Stimulated activated CD4-positive, alpha-beta T cell treated with anti-CD3 and anti-CD28 coated beads, Interleukin-4, amount 100 ng/mL, for 24 hours (primary cell): ENCODE results near the gene HRH1.

Source experiments
- DNase-seq: peaks from one replicate; pipeline ENCODE4 v3.0.0-alpha.2; 2020

The HRH1 gene

GRCh38 chr3:11287404-11287803 is 133.1 kb downstream of the HRH1 start:
- no peak for DNase-seq

DNA sequence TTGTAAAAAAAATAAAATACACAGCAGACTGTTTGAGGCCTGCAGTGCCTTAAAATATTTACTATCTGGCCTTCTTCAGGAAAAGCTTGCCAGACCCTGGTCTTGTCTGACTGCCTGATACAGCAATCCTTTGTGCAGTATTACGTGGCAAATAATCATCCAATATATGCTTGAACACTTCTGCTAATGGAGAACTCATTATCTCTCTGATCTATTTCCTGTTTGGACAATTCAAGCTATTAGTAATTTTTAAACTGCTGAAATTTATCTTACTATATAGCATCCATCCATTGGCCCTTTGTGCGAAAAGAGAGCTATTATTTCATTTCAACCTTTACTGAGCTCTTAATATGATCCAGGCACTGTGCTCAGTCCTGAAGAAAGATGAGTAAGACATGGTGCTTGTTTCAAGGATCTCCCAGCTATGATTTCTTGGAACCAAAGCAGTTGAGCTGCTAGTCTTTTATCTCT is 133.8 kb downstream of the HRH1 start:
- no peak for DNase-seq

DNA sequence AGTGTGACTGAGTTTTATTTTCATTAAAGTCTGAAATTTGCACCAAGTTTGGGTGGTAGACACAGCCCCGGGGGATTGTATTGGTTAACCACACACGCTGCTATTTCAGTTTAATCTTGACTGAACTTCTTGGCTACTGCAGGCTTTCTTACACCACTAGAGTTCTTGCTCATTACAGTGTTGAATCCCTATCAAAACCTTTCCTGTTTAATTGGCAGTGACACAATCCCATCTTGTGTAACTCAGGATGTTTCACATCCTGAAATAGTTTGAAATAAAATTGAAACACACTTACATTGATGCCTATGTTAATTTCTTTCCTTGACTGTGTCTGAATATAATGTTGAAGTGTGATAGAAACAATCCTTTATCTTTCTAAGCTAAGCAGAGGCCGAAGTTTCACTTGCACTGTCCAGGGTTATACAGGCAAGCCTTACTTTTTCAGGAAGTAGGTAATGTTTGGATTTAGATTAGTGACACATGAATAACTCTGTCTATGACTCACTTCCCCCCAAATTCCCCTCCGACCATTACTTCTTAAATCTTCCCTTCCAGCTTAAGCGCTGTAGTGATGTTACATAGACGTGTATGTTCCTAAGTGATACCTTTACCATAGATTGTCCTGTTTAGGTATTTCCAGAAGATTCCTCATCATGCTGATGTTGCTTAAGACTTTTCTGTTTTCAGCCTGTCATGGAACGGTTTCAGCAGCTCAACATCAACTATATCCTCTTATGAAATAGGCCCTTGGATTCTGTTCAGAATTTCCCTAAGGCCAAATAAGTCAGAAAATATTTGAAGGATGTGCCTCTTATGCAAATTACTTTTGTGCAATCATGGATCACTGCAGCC is 134.7 kb downstream of the HRH1 start:
- no peak for DNase-seq

GRCh38 chr3:11289864-11290263 is 135.6 kb downstream of the HRH1 start:
- DNase-seq: no peak

DNA sequence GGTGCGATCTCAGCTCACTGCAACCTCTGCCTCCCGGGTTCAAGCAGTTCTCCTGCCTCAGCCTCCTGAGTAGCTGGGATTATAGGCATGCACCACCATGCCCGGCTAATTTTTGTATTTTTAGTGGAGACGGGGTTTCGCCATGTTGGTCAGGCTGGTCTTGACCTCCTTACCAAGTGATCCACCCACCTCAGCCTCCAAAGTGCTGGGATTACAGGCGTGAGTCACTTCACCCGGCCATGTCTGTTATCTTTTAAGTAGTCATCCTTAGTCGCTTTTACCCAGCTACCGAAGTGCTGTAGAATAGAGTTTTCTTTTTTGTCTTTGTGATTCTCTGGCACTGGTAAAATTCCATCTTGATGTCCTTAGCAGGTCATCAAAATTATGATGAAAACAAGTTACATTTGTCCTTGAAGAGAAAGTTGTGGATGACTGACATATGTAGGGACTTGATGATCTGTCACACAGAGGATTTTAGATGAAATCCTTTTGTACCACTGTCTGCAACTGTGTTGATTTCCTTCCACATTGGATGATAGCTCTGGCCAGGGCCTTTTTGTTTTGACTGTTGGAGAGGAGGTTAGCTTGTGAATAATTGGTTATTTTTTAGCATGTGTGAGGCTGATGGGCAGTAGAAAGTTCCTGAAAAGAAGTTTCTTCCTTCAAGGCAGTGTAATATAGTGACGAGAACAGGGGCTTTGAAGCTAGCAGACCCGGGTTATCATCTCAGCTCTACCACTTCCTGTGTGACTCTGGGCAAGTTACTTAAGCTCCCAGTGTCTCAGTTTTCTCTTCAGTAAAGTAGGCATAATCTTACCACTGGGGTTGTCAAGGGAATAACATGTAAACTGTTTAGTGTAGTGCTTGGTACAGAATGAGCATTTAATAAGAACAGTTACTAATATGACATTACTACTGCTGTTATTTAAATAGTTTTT is 136.7 kb downstream of the HRH1 start:
- DNase-seq: peak; percentile 20

- DNase-seq: no peak
Measured at GRCh38 chr3:11291808-11292207, 137.5 kb downstream of the HRH1 start.

GRCh38 chr3:11297126-11297525 is 142.8 kb downstream of the HRH1 start:
- DNase-seq: no peak

DNA sequence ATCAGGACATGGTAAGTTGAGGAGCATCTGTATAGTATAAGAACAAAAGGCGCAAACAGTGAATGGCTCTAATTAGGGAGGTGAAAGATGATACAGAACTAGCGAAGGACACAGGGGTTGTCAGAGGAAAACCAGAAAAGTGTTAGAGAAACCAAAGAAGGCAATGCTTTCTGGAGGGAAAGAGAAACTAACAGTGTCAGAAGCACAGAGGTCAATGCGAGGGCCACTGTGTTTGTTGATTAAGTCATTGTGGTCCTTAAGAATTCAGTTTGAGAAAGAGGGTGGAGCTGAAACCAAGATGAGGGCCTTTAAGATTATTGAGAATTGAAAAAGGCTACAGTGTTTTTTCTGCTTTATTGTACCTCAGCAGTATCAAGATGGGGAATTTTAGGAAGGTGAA is 146.7 kb downstream of the HRH1 start:
- DNase-seq: no peak

- DNase-seq: no peak
Measured at GRCh38 chr3:11302444-11302843, 148.2 kb downstream of the HRH1 start.

- DNase-seq: no peak
Measured at GRCh38 chr3:11304175-11304574, 149.9 kb downstream of the HRH1 start.

GRCh38 chr3:11305509-11305908 is 151.2 kb downstream of the HRH1 start:
- DNase-seq: no peak

DNA sequence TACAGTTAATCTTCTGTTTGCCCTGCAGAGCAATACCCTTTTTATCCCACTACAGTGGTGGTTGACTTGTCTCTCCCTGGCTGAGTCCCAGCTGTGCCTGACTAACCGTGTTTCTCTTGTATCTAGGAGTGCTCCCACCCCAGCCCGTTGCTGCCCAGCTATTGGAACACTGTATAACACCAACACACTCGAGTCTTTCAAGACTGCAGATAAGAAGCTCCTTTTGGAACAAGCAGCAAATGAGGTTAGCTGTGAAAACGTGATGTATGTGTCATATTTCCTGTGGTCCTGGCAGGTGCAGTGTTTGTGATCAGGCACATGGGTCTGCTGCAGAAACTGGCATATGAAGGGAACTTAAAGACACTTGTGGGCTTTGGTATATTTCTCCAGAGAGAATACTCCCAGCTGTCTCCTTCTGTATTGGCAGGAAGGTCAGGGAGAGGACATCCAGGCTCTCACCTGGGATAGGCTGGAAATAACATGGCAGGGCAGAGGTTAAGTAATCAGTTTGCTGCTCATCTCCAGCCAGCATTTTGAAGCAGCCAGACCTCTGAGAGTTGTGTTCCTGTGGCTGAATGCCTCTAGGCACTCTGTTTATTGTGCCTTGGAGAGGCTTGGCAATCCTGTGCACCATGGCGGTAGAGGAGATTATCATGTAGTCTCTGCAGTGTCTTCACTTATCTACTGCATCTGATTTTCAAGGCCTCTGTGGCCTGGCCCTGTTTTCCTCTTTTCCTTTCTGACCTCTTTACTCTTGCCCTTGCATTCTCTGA is 152.7 kb downstream of the HRH1 start:
- DNase-seq: peak; percentile 37

DNA sequence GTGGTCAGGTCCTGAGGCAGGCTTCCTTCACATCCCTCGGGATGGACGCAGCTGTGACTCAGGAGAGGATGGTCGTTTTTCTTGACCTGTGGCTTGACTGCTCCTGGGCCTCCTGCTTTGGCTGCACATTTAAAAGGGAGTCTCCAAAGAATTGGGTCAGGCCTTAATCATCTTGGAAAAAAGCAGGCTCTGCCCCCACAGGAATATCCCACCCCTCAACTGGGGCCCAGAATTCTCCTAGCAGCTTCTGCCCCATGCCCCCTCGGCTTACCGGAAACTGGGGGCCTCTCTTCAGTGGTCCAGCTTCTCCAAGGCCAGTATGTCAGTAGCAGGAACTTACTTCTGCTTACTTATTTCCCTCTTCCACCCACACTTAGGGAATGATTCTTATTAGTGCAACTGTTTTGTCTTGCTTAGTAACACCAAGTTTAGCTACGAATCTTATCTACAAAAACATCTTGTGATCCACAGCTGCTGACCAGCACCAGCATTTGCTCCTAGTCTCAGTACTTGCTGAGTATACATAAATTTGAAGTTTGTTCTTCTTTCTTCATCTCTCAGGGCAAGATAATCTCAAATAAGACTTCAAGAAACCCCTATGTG is 153.6 kb downstream of the HRH1 start:
- no peak for DNase-seq

GRCh38 chr3:11310258-11310657 is 156.0 kb downstream of the HRH1 start:
- no peak for DNase-seq

GRCh38 chr3:11312166-11312565 is 157.9 kb downstream of the HRH1 start:
- no peak for DNase-seq
